ENCODE results near the gene PROSER2.
A peak's percentile ranks its signal among the peaks of the same experiment; 100 is the strongest.
"Not testable (repeated sequence)": the region's sequence is repeated elsewhere in the genome, so short reads cannot be mapped to it uniquely, and the experiment has no call there.

PROSER2 gene

GRCh38 chr10:11885437-11886137, 62.4 kb downstream of the PROSER2 start:
- TF ChIP-seq CTCF (IDR thresholded peaks at IDR 0.05; ENCODE audit: extremely low read depth, missing control alignments): no peak
- DNase-seq (ENCODE audit: low spot score): no peak

- no peak for TF ChIP-seq CTCF (IDR thresholded peaks at IDR 0.05; ENCODE audit: extremely low read depth, missing control alignments)
- no peak for DNase-seq (ENCODE audit: low spot score)
Measured at GRCh38 chr10:11886138-11886474, 63.0 kb downstream of the PROSER2 start.

- DNase-seq (ENCODE audit: low spot score): peak; percentile 56
- no peak for TF ChIP-seq CTCF (IDR thresholded peaks at IDR 0.05; ENCODE audit: extremely low read depth, missing control alignments)
Measured at GRCh38 chr10:11886851-11887250, 63.7 kb downstream of the PROSER2 start.

DNA sequence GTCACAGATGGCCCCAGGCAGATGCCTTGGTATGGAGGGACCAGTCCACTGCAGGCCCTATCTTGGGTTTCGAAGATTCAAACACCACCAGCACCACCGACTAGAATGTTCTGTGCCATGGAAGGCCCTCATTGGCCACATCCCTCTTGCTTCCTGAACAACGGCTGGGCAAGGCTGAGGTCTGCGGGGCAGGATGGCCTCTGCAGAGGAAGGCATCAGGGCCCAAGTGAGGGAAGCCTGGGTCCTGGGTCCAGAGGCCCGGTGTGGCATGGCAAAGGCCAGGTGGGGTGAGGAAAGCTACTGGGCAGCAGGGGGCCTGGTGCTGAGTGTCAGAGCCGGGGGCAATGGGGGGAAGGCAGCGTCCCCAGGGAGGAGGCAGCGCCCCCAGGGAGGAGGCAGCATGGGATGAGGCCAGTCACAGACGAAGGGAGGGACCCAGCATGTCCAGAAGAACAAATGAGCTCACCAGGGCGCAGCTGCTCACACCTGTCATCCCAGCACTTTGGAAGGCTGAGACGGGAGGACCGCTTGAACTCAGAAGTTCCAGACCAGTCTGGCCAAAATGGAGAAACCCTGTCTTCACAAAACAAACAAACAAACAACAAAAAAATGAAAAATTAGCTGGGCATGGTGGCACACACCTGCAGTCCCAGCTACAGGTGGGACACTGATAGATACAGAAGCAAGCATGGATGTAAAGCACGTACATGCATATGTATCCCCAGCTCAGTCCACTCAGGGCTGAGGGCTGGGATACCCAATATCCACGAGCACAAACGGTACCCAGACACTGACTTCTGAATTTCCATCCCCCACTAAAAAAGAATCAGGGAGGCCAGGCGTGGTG, 64.4 kb downstream of the PROSER2 start:
- no peak for DNase-seq (ENCODE audit: low spot score)
- no peak for TF ChIP-seq CTCF (IDR thresholded peaks at IDR 0.05; ENCODE audit: extremely low read depth, missing control alignments)

DNA sequence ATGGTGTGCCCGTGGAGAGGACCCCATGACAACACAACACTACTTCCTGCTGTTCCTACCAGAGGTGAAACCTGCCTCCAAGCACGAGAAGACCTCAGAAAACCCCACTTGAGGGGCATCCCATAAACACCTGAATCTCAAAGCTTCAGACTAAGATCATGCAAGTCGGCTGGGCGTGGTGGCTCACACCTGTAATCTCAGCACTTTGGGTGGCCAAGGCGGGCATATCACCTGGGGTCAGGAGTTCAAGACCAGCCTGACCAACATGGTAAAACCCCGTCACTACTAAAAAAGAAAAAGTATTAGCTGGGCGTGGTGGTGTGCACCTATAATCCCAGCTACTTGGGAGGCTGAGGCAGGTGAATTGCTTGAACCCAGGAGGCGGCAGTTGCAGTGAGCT, 66.1 kb downstream of the PROSER2 start:
- not testable (repeated sequence) for DNase-seq (ENCODE audit: low spot score)

- DNase-seq (ENCODE audit: low spot score): no peak
- TF ChIP-seq CTCF (IDR thresholded peaks at IDR 0.05; ENCODE audit: extremely low read depth, missing control alignments): no peak
Measured at GRCh38 chr10:11891776-11892486, 68.8 kb downstream of the PROSER2 start.

DNA sequence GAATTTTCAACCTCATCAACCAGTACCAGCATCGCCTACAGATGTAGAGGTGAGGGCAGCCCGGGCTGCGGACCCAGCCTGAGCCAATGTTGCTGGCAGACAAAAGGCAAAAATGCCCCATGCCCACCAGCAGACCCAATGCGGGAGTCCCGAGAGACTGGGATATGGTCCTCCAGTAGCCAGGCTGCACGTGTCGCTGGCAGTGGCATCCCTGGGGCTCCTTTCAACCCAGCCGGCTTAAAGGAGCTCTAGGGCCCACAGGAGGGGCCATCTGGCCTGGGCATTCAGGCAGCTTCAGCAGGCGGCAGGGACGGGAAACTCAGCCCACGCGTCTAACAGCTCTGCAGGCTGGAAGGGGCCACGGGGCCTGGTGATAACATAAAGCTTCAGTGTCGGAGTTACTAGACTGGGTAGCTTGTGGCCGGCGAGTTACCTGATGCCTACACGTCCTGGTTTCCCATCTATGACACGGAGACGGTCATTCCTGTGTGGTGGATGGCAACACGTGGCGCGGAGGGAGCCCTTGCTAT, 70.7 kb downstream of the PROSER2 start:
- no peak for DNase-seq (ENCODE audit: low spot score)
- no peak for TF ChIP-seq CTCF (IDR thresholded peaks at IDR 0.05; ENCODE audit: extremely low read depth, missing control alignments)
